Gastroesophageal sphincter (tissue), 4 donors: ENCODE results near the gene ATG4C. TPM values are rescaled to one million over a fixed set of nuclear protein-coding genes. Genes with fewer than 3 reads are reported as not detected.
"Not testable (repeated sequence)": the region's sequence is repeated elsewhere in the genome, so short reads cannot be mapped to it uniquely, and the experiment has no call there.

Experiments
- ATAC-seq: fragments of 150-250 bp; one replicate; pipeline ENCODE4 v1.9.1; 2016; ENCODE audit warnings: mild to moderate bottlenecking, moderate library complexity
- H3K27ac ChIP-seq, 4 donors: fragments of 200-600 bp; sonication (generic) in 3 of 4; 1 replicate in 3 of 4; 2 replicates in 1 of 4; pipeline ENCODE4 v1.5.1; 2016 to 2019
- H3K27me3 ChIP-seq: fragments of 200-600 bp; sonication (generic); one replicate; pipeline ENCODE4 v1.5.1; 2019
- H3K36me3 ChIP-seq, 2 donors: fragments of 200-600 bp; sonication (generic); one replicate each; pipeline ENCODE4 v1.5.1; 2019; ENCODE audit warnings: control low read depth in 1 of 2
- H3K4me1 ChIP-seq, 3 donors: fragments of 200-600 bp; sonication (generic); 1 replicate in 2 of 3; 2 replicates in 1 of 3; pipeline ENCODE4 v1.5.1; 2016 to 2019; ENCODE audit warnings: control low read depth in 2 of 3
- H3K4me3 ChIP-seq, 2 donors: fragments of 200-600 bp; sonication (generic); one replicate each; pipeline ENCODE4 v1.5.1; 2019; ENCODE audit warnings: mild to moderate bottlenecking in 1 of 2, moderate library complexity in 1 of 2
- H3K9me3 ChIP-seq, 3 donors: fragments of 200-600 bp; sonication (generic); one replicate each; pipeline ENCODE4 v1.5.1; 2017 to 2019; ENCODE audit warnings: control low read depth in 2 of 3
- EP300 ChIP-seq: sonication (generic); formaldehyde crosslinking; IDR thresholded peaks from one replicate; pipeline ENCODE4 v1.6.1; 2017; ENCODE audit warnings: antibody characterized with exemption, mild to moderate bottlenecking
- POLR2A ChIP-seq, 2 donors: fragments of 450-650 bp; IDR thresholded peaks; one replicate each; pipeline ENCODE4 v1.6.1; 2017; ENCODE audit warnings: antibody characterized with exemption in 2 of 2, mild to moderate bottlenecking in 2 of 2, moderate library complexity in 1 of 2
- POLR2AphosphoS5 ChIP-seq: sonication (generic); formaldehyde crosslinking; IDR thresholded peaks from one replicate; pipeline ENCODE4 v1.6.1; 2017; ENCODE audit warnings: antibody characterized with exemption
- WGBS, 2 donors: methylation state at CpG; one replicate each; pipeline ENCODE4 v1.1.5; 2018; ENCODE audit warnings: low coverage in 1 of 2; 5-methylcytosine and 5-hydroxymethylcytosine counted together
- total RNA-seq, 4 donors: library from RNA; depleted of rRNA; stranded (reverse); fragments of >200 nt; gene quantifications; one replicate each; pipeline ENCODE4 v1.1.0, GENCODE V29; 2016
- TF ChIP-seq, protein P1 (sequence below), 4 experiments: fragments of 200-600 bp in 2 of 4; fragments of 450-650 bp in 2 of 4; sonication (generic) in 1 of 4; IDR thresholded peaks; one replicate each; pipeline ENCODE4 v1.5.1; 2017 to 2019; ENCODE audit warnings: antibody characterized with exemption in 4 of 4, mild to moderate bottlenecking in 2 of 4, moderate library complexity in 2 of 4

ATG4C gene
- total RNA-seq, 4 donors from 2014 or later: 6.1 to 10.1 (median 8.7) TPM

DNA sequence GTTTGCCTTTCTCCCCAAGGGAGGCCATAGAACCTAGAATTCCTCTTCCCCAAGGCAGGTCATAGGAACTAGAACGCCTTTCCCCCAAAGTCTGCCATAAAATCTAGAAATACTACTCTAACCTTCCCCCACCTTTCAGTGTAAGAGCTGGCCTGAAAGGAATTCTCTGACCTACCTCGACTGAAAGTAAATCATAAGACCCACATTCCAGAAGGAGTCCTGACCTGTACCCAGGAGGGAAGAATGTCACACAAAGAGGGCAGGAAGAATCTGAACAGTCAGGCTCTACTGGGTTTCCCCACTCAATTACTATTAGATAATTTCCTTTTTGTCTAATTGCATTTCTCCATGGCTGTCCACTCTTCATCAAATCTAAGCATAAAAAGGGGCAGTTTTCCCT lies 5.7 kb upstream of the ATG4C start:
- 0 to 59% methylated on average over 1 to 2 of the region's 2 CpGs for WGBS, 2 donors
- peaks cover 0 to 4% (median 0%) of the 10 kb centered on the region in 3 donors for H3K9me3 ChIP-seq
- TF ChIP-seq, protein P1, sequence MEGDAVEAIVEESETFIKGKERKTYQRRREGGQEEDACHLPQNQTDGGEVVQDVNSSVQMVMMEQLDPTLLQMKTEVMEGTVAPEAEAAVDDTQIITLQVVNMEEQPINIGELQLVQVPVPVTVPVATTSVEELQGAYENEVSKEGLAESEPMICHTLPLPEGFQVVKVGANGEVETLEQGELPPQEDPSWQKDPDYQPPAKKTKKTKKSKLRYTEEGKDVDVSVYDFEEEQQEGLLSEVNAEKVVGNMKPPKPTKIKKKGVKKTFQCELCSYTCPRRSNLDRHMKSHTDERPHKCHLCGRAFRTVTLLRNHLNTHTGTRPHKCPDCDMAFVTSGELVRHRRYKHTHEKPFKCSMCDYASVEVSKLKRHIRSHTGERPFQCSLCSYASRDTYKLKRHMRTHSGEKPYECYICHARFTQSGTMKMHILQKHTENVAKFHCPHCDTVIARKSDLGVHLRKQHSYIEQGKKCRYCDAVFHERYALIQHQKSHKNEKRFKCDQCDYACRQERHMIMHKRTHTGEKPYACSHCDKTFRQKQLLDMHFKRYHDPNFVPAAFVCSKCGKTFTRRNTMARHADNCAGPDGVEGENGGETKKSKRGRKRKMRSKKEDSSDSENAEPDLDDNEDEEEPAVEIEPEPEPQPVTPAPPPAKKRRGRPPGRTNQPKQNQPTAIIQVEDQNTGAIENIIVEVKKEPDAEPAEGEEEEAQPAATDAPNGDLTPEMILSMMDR (IDR thresholded peaks at IDR 0.05): no peak
- TF ChIP-seq POLR2A (IDR thresholded peaks at IDR 0.05) (no peak), POLR2AphosphoS5 (no peak), EP300 (no peak)

DNA sequence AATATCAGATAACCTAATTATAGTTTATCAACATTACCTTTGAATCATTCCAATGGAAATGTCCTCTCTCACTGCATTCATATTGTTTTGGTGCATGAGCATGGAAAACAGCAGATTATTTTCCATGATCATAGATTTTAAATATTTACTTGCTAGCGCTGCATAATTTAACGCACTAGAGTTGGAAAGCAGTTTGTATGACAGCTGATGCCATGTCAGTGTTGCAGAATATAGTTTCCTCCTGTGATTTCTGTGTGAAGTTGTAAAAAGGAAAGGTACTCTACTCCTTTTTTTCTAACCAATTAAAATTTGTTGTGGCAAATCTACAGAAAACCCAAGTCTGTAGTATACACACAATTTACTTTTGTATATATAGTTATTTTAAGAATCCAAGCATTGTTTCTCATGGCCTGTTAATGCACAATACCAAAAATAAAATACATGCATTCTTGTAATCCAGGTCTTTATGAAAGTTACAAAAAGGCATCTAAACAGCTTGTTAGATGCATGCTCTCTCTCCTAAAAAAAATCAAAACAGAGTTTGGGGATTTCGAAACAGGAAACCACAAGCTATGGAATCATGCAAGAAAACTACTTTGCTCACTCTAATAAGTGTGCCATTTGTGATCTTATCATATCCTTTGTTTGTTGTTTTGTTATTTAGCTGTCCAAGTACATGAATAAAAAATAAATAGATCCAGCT lies 1.9 kb upstream of the ATG4C start:
- Histone ChIP-seq H3K27me3 (no peaks in the 10 kb centered on the region), H3K9me3 (no peaks in the 10 kb centered on the region), H3K4me1 (peaks cover 2 to 24% (median 6%) of the 10 kb centered on the region in 3 donors), H3K4me3 (no peak overlapping the region), H3K36me3 (no peaks in the 10 kb centered on the region), H3K27ac (no peak overlapping the region)
- whole genome bisulfite sequencing, 2 donors: 68 to 74% methylated on average over 3 of the region's 3 CpGs
- TF ChIP-seq, protein P1 (IDR thresholded peaks at IDR 0.05): no peak
- no peak for ATAC-seq

More for the DNA sequence above, 5.7 kb upstream of the ATG4C start:
- H3K4me3 ChIP-seq: no peak overlapping the region
- H3K27me3 ChIP-seq: no peaks in the 10 kb centered on the region
- no peaks in the 10 kb centered on the region for H3K36me3 ChIP-seq
- H3K4me1 ChIP-seq: peaks cover 0 to 3% (median 0%) of the 10 kb centered on the region in 3 donors
- ATAC-seq: no peak
- H3K27ac ChIP-seq: no peak overlapping the region

DNA sequence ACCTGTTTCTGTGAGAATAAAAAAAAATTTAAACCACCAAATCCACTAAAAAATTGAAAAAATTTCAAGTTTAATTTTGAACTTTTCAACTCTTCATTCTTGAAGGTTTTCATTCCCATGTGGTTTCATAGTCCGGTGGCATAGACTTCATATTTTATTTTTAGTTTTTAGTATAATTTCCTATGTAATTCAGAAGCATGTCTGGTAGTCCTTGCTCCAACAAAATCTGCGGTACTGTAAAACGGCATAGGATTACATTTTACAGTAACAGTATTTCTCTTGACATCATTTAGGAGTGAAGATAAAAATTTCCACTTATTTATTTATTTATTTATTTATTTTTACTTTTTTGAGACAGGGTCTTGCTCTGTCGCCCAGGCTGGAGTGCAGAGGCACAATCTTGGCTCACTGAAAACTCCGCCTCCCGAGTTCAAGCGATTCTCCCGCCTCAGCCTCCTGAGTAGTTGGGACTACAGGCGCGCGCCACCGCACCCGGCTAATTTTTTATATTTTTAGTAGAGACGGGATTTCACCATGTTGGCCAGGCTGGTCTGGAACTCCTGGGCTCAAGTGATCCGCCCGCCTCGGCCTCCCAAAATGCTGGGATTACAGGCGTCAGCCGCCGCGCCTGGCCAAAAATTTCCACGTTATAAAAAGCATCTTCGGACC lies 1.3 kb upstream of the ATG4C start:
- 81 to 83% methylated on average over 6 to 12 of the region's 23 CpGs for WGBS, 2 donors
- not testable (repeated sequence) for H3K36me3 ChIP-seq, H3K27me3 ChIP-seq, H3K9me3 ChIP-seq, ATAC-seq, H3K27ac ChIP-seq
- peak overlapping the region; percentile 76 to 94 for H3K4me3 ChIP-seq
- H3K4me1 ChIP-seq: peaks cover 2 to 24% (median 6%) of the 10 kb centered on the region in 3 donors

DNA sequence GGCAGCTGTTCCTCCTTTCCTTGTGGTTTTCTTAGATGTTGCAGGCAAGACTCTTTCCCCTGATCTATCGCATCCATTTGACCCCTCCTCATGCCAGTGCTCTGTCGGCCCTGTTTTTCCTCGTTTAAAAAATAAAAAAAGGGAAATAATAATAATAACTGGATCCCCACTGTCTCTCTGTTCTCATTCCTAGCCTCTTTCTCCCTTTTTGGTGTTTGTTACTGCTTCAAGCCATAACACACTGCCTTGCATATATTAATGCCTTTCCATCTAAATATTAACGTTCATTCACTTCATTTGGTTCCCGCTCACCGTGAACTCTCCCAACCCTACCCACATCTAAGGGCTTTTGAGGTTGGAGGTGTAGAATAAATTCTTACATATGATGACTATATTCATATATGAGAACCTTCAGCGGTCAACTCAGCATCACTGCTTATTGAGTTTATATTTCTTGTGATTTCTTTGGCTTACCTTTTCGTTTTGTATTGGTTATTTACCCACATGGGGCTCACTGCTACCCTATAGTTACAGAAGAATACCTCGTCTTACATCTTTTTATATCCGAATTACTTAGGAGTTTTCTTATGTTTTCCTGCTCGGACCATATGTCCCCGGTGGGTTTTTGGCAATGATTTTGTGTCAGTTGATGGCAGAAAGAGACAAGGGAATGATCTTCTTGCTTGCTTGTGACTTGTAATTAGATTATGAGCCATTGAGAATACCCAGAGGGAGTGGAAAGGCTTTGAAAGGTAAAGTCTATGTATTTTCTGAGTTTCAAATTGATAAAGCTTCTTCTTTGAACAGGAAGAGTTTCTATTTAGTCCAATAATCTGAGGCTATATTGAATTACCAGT lies 805 bp downstream of the ATG4C start:
- no peaks in the 10 kb centered on the region for H3K27me3 ChIP-seq
- no peak for TF ChIP-seq EP300
- TF ChIP-seq, protein P1 (IDR thresholded peaks at IDR 0.05): no peak
- TF ChIP-seq POLR2AphosphoS5: no peak
- no peak for TF ChIP-seq POLR2A (IDR thresholded peaks at IDR 0.05)
- H3K9me3 ChIP-seq: no peaks in the 10 kb centered on the region
- peak overlapping the region; percentile 76 to 94 for H3K4me3 ChIP-seq
- 8 to 10% methylated on average over 12 of the region's 12 CpGs for WGBS, 2 donors
- no peaks in the 10 kb centered on the region for H3K36me3 ChIP-seq
- ATAC-seq: peak; percentile 10
- H3K4me1 ChIP-seq: peaks cover 2 to 24% (median 6%) of the 10 kb centered on the region in 3 donors
- peak overlapping the region; percentile 80 to 94 (median 91) for H3K27ac ChIP-seq

DNA sequence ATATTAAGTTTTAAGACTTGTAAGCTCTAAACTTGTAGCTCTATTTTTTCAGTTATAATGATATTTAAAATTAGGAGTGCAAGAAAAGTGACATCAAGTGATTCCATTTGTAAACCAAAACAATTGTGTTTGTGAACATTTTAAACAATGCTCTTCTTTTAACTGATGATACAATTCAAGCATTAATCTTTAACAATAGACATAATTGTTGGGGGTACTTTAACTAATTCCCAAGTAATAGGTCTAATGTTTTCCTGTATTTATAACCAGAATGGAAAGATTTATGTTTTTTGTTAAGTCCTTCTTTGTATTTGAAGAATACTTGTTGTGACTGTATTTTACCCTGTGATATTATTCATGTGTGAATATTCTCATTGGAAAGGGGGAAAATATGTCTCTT lies 6.8 kb downstream of the ATG4C start:
- Histone ChIP-seq H3K27ac (no peak overlapping the region), H3K4me1 (peaks cover 0 to 5% (median 0%) of the 10 kb centered on the region in 3 donors), H3K9me3 (no peaks in the 10 kb centered on the region), H3K36me3 (peaks cover 0 to 6% of the 10 kb centered on the region in 2 donors), H3K27me3 (no peaks in the 10 kb centered on the region), H3K4me3 (no peak overlapping the region)
- no peak for TF ChIP-seq POLR2AphosphoS5
- TF ChIP-seq EP300: no peak
- ATAC-seq: no peak
